Hepatocyte (in vitro differentiated cells): Measurements from ENCODE around the gene PPP2R3A. TPM values are rescaled to one million over a fixed set of nuclear protein-coding genes. Genes with fewer than 3 reads are reported as not detected.

Experiments
- DNase-seq: peaks from one replicate; pipeline ENCODE4 v3.0.0-alpha.2; 2016; ENCODE audit warnings: low spot score
- H2AFZ ChIP-seq: fragments of 200-600 bp; sonication (generic); 2 replicates; pipeline ENCODE4 v1.6.0; 2016; ENCODE audit warnings: antibody characterized with exemption, mild to moderate bottlenecking
- H3K27ac ChIP-seq: fragments of 200-600 bp; sonication (generic); 2 replicates; pipeline ENCODE4 v1.5.1; 2016; ENCODE audit warnings: mild to moderate bottlenecking
- H3K27me3 ChIP-seq: fragments of 200-600 bp; sonication (generic); 2 replicates; pipeline ENCODE4 v1.6.1; 2016
- H3K36me3 ChIP-seq: fragments of 200-600 bp; sonication (generic); replicated peaks from 2 replicates; pipeline ENCODE4 v1.5.1; 2016; ENCODE audit warnings: low read depth; ENCODE audit not compliant: insufficient read depth
- H3K4me1 ChIP-seq: fragments of 200-600 bp; sonication (generic); 2 replicates; pipeline ENCODE4 v1.5.1; 2016; ENCODE audit warnings: mild to moderate bottlenecking, moderate library complexity; ENCODE audit not compliant: insufficient read depth
- H3K4me2 ChIP-seq: fragments of 200-600 bp; sonication (generic); 2 replicates; pipeline ENCODE4 v1.6.0; 2016
- H3K4me3 ChIP-seq: fragments of 200-600 bp; sonication (generic); 2 replicates; pipeline ENCODE4 v1.5.1; 2016; ENCODE audit warnings: mild to moderate bottlenecking
- H3K79me2 ChIP-seq: fragments of 200-600 bp; sonication (generic); 2 replicates; pipeline ENCODE4 v1.6.0; 2017; ENCODE audit warnings: mild to moderate bottlenecking
- H3K9me2 ChIP-seq: fragments of 200-600 bp; sonication (generic); replicated peaks from 2 replicates; pipeline ENCODE4 v1.6.0; 2017; ENCODE audit warnings: mild to moderate bottlenecking; ENCODE audit not compliant: insufficient read depth
- H3K9me3 ChIP-seq: fragments of 200-600 bp; sonication (generic); 2 replicates; pipeline ENCODE4 v1.5.1; 2016; ENCODE audit warnings: low read depth, mild to moderate bottlenecking
- H4K20me1 ChIP-seq: fragments of 200-600 bp; sonication (generic); 2 replicates; pipeline ENCODE4 v1.6.0; 2016; ENCODE audit warnings: mild to moderate bottlenecking; ENCODE audit not compliant: insufficient read depth, poor library complexity, severe bottlenecking
- CTCF ChIP-seq: fragments of 200-600 bp; sonication (generic); IDR thresholded peaks from 2 replicates; pipeline ENCODE4 v1.5.1; 2016; ENCODE audit warnings: antibody characterized with exemption, mild to moderate bottlenecking; ENCODE audit not compliant: poor library complexity
- EZH2 ChIP-seq: fragments of 200-600 bp; sonication (generic); IDR thresholded peaks from 2 replicates; pipeline ENCODE4 v1.6.1; 2016; ENCODE audit warnings: antibody characterized with exemption, mild to moderate bottlenecking, borderline replicate concordance
- EZH2phosphoT487 ChIP-seq: fragments of 200-600 bp; sonication (generic); IDR thresholded peaks from one replicate; pipeline ENCODE4 v1.6.1; 2018; ENCODE audit warnings: antibody characterized with exemption, mild to moderate bottlenecking, low read depth, moderate library complexity; ENCODE audit not compliant: unreplicated experiment, severe bottlenecking
- WGBS: methylation state at CpG from one replicate; pipeline ENCODE4 v1.1.6; 2016; ENCODE audit warnings: low lambda C conversion rate; ENCODE audit errors: missing lambda C conversion rate; 5-methylcytosine and 5-hydroxymethylcytosine counted together
- polyA plus RNA-seq: library from polyadenylated mRNA; unstranded; fragments of >200 nt; fragmentation: Nextera tagmentation; extraction: Ambion mirVana; gene quantifications from 2 replicates; pipeline ENCODE4 v1.2.1, GENCODE V29; 2016
- total RNA-seq: library from RNA; depleted of rRNA; stranded (reverse); fragments of >200 nt; gene quantifications from 2 replicates; pipeline ENCODE4 v1.2.3, GENCODE V29; 2014

The PPP2R3A gene
- total and polyA plus RNA-seq, 2 experiments from 2014 or later = 6.7 to 20.2 TPM

- H3K4me2 ChIP-seq = no peak overlapping the region
- no peaks in the 10 kb centered on the region for H3K9me3 ChIP-seq
- no peak overlapping the region for H3K27ac ChIP-seq
- peaks cover 67% of the 10 kb centered on the region for H3K79me2 ChIP-seq
- H3K9me2 ChIP-seq = no peaks in the 10 kb centered on the region
- H2AFZ ChIP-seq = no peak overlapping the region
- H3K4me1 ChIP-seq = peaks cover 9% of the 10 kb centered on the region
- peaks cover 2% of the 10 kb centered on the region for H4K20me1 ChIP-seq
- DNase-seq = no peak
- 85% methylated on average over 4 of the region's 4 CpGs for WGBS
- H3K4me3 ChIP-seq = no peak overlapping the region
- H3K36me3 ChIP-seq = no peaks in the 10 kb centered on the region
- TF ChIP-seq CTCF = no peak
- no peak for TF ChIP-seq EZH2phosphoT487
- no peak for TF ChIP-seq EZH2
- no peaks in the 10 kb centered on the region for H3K27me3 ChIP-seq
These were observed 30.2 kb downstream of the PPP2R3A start for GRCh38 chr3:135995766-135996165.

GRCh38 chr3:135997554-135998320 is 32.2 kb downstream of the PPP2R3A start:
- DNase-seq = no peak
- Histone ChIP-seq H4K20me1 (peaks cover 2% of the 10 kb centered on the region), H3K36me3 (no peaks in the 10 kb centered on the region), H3K9me3 (no peaks in the 10 kb centered on the region), H3K4me3 (no peak overlapping the region), H3K4me1 (peaks cover 9% of the 10 kb centered on the region), H2AFZ (no peak overlapping the region), H3K27ac (no peak overlapping the region), H3K79me2 (peaks cover 67% of the 10 kb centered on the region), H3K27me3 (no peaks in the 10 kb centered on the region), H3K9me2 (no peaks in the 10 kb centered on the region), H3K4me2 (no peak overlapping the region)
- 88% methylated on average over 6 of the region's 6 CpGs for WGBS
- no peak for TF ChIP-seq CTCF
- no peak for TF ChIP-seq EZH2
- TF ChIP-seq EZH2phosphoT487 = no peak

DNA sequence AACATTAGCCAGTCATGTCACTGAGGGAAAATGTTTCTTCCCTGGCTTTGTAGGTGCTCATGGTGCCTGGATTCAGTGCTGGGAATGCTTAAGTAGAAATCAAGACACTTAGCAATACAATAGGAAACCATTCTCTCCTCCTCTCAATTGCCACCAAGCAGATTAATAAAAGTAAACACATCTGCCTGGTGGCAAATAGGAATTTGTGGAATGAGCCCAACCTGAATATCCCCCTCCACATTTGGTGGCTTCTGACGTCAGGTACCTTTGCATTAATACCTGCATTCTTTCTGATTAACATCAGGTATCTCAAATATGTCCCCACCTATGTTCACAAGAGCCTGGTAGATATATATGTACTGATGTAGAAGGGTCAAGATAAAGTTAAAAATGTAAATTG is 42.7 kb downstream of the PPP2R3A start:
- TF ChIP-seq CTCF = no peak
- no peak for TF ChIP-seq EZH2
- no peak for TF ChIP-seq EZH2phosphoT487
- Histone ChIP-seq H3K9me2 (no peaks in the 10 kb centered on the region), H3K9me3 (no peaks in the 10 kb centered on the region), H2AFZ (no peak overlapping the region), H3K4me1 (no peaks in the 10 kb centered on the region), H3K36me3 (no peaks in the 10 kb centered on the region), H3K27me3 (no peaks in the 10 kb centered on the region), H3K79me2 (peaks cover 14% of the 10 kb centered on the region), H3K27ac (no peak overlapping the region), H3K4me3 (no peak overlapping the region), H4K20me1 (no peaks in the 10 kb centered on the region), H3K4me2 (no peak overlapping the region)
- no peak for DNase-seq
- WGBS = 71% methylated on average over 1 of the region's 1 CpG
